Measurements from ENCODE around the gene TXNRD3.

Gene TXNRD3

GRCh38 chr3:126663750-126664149, 8.8 kb upstream of the TXNRD3 start:
- no peak for TF ChIP-seq CTCF (IDR thresholded peaks at IDR 0.05; ENCODE audit: low read depth, low read length, missing control alignments)
- in situ Hi-C loops (cut with HindIII; ENCODE audit: low sequenced_read_pairs): no loop called here
- H3K4me3 ChIP-seq (ENCODE audit: low read depth, low read length): no peak overlapping the region
- no peak for DNase-seq (ENCODE audit: low read depth)

- no peak for DNase-seq (ENCODE audit: low read depth)
- in situ Hi-C loops (cut with HindIII; ENCODE audit: low sequenced_read_pairs): no loop called here
- no peak overlapping the region for H3K4me3 ChIP-seq (ENCODE audit: low read depth, low read length)
- TF ChIP-seq CTCF (IDR thresholded peaks at IDR 0.05; ENCODE audit: low read depth, low read length, missing control alignments): no peak
Measured at GRCh38 chr3:126663257-126663656, 8.3 kb upstream of the TXNRD3 start.

GRCh38 chr3:126661532-126662364, 6.8 kb upstream of the TXNRD3 start:
- no peak for TF ChIP-seq CTCF (IDR thresholded peaks at IDR 0.05; ENCODE audit: low read depth, low read length, missing control alignments)
- in situ Hi-C loops (cut with HindIII; ENCODE audit: low sequenced_read_pairs): no loop called here
- no peak overlapping the region for H3K4me3 ChIP-seq (ENCODE audit: low read depth, low read length)
- DNase-seq (ENCODE audit: low read depth): no peak

- no peak overlapping the region for H3K4me3 ChIP-seq (ENCODE audit: low read depth, low read length)
- DNase-seq (ENCODE audit: low read depth): no peak
- TF ChIP-seq CTCF (IDR thresholded peaks at IDR 0.05; ENCODE audit: low read depth, low read length, missing control alignments): no peak
- in situ Hi-C loops (cut with HindIII; ENCODE audit: low sequenced_read_pairs): no loop called here
Measured at GRCh38 chr3:126659915-126660886, 5.3 kb upstream of the TXNRD3 start.

- in situ Hi-C loops (cut with HindIII; ENCODE audit: low sequenced_read_pairs): no loop called here
- no peak for TF ChIP-seq CTCF (IDR thresholded peaks at IDR 0.05; ENCODE audit: low read depth, low read length, missing control alignments)
- DNase-seq (ENCODE audit: low read depth): no peak
- H3K4me3 ChIP-seq (ENCODE audit: low read depth, low read length): no peak overlapping the region
Measured at GRCh38 chr3:126658584-126658983, 3.7 kb upstream of the TXNRD3 start.

- in situ Hi-C loops (cut with HindIII; ENCODE audit: low sequenced_read_pairs): no loop called here
- H3K4me3 ChIP-seq (ENCODE audit: low read depth, low read length): no peak overlapping the region
- TF ChIP-seq CTCF (IDR thresholded peaks at IDR 0.05; ENCODE audit: low read depth, low read length, missing control alignments): no peak
- no peak for DNase-seq (ENCODE audit: low read depth)
Measured at GRCh38 chr3:126657901-126658300, 3.0 kb upstream of the TXNRD3 start.
